ENCODE data around the gene KCNMA1.

GRCh38 chr10:77675347-77675746 lies 37.7 kb upstream of the KCNMA1 start:
- TF ChIP-seq CTCF (IDR thresholded peaks at IDR 0.05; ENCODE audit: low read depth, low read length) (no peak), MAX (IDR thresholded peaks at IDR 0.05; ENCODE audit: low read depth, low read length) (no peak)

Data from NB4 (cell line).